Endometrial microvascular endothelial cells (primary cell): ENCODE results near the gene IFITM1. TPM values are rescaled to one million over a fixed set of nuclear protein-coding genes. Genes with fewer than 3 reads are reported as not detected.

Experiments used
- in situ Hi-C: cut with HindIII; loops from 2 replicates; pipeline ENCODE4 v1.10.0; 2017; ENCODE audit warnings: low sequenced_read_pairs, low pct_unique_long_range_greater_than_20kb; ENCODE audit errors: inconsistent ontology term
- total RNA-seq: library from RNA; depleted of rRNA; stranded (reverse); fragments of >200 nt; gene quantifications from one replicate; pipeline ENCODE4 v1.2.3, GENCODE V29; 2015; ENCODE audit errors: inconsistent ontology term

Gene IFITM1
- total RNA-seq, 1 donor from 2014 or later, result 26.2 TPM

DNA sequence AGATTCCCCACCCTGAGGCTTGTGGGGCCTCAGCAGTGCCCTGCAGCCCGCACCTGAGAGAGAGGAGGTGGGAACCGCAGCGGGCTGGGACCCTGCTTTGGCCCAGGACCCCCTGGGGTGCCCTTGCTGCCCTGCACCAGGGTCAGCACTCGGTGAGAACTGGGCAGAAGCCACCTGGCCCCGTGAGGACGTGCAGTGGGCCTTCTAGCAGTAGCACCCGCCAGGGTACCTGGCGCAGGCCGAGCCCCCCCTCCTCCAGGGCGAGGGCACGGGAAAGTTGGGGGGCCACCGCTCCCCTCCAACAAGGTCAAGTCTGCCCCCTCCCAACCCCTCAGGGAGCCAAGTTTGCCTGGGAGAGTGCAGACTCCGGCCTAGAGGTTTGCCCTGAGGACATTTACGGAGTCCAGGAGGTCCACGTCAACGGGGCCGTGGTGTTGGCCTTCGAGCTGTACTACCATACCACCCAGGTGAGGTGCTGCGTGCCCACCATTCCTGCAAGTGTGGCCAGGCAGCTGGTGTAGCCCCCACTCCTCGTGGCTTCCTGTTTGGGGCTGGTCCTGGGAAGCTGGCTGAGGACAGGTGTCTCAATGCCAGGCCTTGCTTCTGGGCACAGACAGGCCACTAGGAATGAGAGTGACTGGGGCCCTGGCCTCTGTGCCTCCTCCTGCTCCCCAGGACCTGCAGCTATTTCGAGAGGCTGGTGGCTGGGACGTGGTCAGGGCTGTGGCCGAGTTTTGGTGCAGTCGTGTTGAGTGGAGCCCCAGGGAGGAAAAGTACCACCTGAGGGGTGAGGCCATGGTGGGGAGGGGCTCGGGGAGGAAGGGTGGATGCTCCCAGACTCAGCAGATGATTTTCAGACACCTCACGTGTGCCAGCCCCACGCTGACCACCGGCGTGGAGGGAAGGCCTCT is 21.4 kb upstream of the IFITM1 start:
- in situ Hi-C loops, result no loop called here

GRCh38 chr11:293271-293851 is 20.5 kb upstream of the IFITM1 start:
- in situ Hi-C loops, result no loop called here

- in situ Hi-C loops, result no loop called here
Measured at GRCh38 chr11:293852-294661, 19.8 kb upstream of the IFITM1 start.

DNA sequence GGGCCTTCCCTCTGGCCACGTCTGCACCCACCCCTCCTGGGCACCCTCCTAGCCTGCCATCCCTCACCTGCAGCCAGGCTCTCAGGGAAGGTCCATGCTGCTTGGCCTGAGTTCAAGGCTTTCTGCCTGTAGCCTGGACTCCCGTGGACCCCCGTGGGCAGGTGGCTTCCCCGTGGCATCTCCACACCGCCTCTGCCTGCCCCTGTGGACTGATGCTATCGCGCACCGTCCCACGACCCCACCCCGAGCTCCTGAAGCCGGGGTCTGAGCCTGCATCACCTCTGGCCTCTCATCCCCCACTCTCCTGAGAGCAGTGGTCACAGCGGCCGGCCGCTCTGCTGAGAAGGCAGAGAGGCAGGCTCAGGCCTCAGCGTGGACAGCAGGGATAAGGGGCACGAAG is 19.1 kb upstream of the IFITM1 start:
- in situ Hi-C loops, result no loop called here

DNA sequence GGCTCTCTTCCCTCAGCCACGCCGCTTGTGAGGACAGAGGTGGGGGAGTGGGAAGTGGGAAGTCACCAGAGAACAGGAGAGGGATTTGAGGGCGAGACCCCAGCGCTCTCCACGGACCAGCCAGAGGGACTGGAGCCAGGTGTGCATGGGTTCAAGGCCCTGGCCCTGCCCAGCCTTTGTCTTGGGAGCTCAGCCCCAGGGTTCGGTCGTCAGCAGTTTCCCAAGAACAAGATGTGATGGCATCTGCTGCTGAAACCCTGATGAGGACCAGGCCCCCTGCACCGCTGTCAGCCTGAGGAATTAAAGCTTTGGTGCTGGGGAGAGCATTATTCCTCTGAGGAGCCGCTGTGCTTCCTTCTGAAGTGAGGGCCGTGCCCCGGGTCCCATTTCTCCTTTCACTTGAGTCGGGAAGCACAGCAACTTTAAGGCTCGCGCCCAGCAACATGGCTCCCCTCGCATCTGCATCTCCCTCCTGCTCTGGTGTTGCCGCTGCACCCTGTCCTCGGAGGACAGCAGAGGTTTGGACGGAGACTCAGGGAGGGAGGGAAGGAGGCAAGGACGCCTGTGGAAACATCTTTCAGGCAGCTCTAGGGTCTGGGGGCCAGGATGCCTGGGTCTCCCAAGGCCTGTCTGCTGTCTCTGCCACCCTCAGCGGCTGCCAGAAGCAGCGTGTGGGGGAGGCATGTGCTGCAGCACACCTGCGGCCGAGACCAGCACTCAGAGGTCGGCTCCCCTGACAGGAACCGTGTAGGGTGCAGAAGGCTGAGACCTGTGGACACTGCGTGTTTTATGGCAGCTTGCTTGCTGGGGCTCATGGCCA is 18.3 kb upstream of the IFITM1 start:
- in situ Hi-C loops, result no loop called here

DNA sequence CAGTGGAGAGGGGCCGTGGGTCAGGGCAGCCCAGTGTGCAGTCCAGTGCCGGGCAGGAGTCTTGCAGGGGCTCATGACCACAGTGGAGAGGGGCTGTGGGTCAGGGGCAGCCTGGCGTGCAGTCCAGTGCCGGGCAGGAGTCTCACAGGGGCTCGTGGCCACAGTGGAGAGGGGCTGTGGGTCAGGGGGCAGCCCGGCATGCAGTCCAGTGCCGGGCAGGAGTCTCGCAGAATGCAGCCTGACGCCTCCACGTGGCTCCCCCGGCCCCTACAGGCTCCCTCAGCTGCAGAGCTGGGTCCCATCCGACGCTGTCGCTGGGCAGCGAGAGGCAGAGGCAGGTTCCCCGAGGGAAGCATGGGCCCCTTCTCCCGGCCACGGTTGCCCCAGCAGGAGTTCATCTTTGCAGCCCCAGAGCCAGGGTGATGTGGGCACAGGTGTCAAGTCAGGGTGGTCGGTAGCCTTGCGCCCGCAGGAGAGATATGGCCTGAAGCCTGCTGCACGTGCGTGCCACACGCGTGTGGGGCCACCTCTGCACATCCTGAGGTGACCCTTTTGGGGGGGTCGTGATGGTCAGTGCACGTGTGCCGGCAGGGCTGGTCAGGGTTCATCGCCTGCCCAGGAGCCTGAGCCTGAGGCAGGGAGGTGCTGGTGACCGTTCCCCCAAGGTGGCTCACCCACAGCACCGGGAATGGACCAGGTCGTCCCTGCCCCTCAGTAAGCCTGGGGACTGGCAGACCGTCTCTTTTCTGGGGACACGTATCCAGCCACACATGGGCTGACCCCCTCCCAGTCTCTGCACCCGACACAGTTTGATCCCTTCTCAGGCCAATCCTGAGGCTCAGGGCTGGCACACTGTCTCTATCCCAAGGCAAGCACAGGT is 17.4 kb upstream of the IFITM1 start:
- in situ Hi-C loops, result no loop called here

DNA sequence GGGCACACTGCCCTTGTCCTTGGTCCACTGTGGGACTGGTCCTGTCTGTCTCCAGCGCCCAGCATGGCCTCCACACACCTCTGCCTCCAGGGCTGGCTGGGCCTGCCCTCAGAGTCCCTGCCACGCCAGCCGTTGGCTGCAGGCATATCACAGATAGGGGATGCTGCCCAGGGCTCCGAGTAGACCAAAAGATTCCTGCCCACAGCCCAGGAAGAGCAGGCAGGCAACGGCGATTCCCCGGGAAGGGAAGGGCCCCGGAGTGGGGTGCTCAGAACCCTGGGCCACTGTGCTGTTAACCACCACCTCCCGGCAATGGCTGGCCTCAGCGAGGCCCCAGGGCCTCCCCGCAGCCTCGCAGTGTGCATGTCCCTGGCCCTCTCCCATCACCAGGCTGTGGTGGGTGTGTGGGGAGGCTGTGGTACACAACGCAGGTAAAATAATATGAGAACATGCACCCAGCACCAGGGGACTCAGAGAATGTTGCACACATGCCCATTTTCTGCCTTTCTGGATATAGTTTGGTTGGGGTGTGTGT is 16.7 kb upstream of the IFITM1 start:
- in situ Hi-C loops, result no loop called here

DNA sequence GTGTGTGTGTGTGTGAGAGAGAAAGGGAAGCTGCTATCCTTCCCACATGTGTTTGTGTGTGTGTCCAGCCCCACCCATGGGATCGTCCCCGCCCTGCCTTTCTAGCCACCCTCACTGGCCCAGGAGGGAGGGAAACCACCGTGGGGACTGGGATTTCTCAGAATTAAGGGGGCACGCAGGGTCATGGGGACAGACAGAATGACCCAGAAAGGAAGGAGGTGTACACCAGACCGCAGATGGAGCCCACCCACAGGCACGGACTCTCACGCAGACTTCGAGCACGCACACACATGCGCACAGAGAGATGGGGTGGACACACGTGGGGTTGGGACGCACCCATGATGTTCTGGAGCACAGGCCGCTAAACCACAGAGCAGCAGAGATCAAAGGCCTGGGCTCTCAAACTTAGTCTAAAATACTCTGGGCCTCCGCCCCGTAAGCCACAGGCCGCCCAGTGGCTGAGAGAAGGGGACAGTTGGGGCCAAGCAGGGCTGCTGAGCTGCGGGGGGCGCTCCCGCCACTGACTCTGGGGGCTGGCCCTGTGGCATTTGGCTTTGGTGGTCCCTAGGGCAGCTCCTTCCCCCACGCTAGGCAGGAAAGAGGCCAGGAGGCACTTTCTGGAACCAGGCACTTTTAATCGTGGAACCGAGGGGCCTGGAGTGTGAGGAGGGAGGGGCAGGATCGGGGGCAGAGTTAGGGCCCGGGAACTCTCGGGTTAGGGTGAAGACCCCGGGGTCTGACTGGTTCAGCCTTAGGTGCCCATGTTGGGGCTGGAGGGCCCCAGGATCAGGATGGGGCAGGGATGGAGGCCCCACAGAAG is 16.0 kb upstream of the IFITM1 start:
- in situ Hi-C loops, result no loop called here

DNA sequence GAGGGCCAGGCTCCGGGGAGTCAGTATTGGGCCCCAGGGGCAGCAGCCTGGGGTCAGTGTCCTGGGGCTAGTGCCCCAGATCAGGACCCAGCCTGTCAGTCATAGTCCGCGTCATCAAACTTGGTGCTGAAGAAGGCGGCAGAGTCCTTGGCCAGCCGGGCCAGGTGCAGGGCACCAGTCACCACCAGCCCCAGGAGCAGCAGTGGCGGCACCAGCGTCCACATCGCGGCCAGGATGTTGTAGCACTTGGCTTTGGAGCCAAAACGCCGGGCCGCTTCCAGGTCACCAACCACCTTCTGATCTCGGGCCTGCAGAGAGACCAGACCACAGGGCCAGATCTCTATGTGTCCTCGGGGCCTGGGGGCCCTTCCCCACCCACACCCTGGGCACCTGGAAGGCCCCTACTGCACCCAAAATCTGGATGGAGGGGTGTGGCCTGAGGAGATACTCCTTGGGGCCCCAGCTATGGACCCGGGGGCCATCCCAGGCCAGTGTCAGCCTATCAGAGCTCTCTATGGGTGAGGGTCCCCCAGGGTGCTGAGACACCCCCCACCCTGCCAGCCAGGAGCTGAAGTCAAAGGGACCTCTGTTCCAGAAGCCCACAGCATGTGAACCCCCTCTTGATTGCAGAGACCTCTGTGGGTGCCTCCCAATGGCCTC is 15.3 kb upstream of the IFITM1 start:
- in situ Hi-C loops, result no loop called here

DNA sequence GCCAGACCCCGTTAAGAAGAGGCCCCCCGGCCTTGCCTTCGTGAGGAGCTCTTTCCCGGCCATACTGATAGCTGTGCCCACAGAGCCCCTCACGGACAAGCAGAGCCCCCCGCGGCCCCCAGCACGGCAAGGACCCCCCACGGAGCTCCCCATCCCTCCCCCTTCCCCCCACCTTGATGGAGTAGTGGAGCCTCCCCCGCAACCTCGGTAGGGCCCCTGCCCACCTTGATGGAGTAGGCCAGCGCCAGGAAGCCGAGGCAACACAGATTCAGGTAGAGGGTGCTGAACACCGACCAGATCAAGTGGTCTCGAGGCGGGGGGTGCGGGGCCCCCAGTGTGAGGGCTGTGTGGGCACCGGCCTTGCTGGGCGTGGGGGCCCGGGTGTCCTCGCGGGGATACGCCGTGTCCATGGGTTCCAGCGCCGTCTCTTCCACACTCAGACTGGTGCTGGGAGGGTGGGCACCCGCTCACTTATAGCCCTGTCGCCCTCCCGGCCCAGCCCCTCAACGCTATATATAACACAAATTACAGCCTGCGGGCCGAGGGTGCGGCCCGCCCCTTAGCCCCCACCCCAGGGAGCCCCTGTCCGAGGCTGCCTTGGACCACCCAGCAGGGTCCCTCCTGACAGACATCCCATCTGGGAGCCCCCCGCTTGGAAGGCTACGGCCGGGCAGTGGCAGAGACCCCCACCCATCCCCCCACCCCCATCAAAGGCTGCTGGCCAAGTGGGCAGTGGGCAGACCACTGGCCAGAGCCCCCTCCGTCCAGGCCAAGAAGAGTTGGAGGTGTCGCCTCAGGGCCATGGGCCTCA is 14.6 kb upstream of the IFITM1 start, which contains the start of gene IFITM5:
TSS of gene IFITM5 (minus strand) at position 446 of the 811 bp plus-strand sequence. CDS start at position 410, 36 bp downstream.
- in situ Hi-C loops, result no loop called here

GRCh38 chr11:299951-300735 is 13.7 kb upstream of the IFITM1 start:
- in situ Hi-C loops, result no loop called here

DNA sequence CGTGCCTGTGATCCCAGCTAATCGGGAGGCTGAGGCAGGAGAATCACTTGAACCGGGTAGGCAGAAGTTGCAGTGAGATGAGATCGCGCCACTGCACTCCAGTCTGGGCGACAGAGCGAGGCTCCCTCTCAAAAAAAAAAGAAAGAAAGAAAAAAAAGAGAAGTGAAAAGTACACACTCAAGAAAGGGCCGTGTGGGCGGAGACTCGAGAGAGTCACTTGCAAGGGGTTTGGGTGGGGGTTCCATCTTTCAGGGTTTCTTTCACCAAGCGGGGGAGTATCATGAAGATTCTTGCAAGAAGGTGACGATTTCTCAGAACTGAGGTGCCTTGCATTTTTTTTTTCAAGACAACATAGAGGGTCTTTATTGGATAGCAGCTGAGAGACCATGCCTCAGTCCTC is 10.5 kb upstream of the IFITM1 start:
- in situ Hi-C loops, result no loop called here

DNA sequence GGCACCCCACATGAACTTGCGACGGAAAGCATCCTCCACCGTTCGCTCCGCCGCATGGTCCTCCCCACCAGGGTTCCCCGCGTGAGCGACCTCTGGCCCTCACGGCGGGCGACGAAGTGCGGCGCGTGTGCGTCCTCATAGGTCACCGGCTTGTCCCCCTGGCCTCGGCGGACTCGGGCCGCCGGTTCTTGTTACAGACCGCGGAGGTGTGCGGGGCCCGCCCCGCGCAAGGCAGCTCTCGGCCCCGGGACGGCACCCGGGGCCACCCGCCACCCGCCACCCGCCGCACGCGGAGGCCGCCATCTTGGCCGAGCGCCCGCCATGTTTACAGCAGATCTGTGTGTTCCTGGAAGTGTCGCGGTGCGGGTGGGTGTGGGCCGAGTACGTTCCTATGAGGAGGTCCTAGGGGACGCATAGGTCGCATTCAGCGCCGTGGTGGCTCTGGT is 9.8 kb upstream of the IFITM1 start:
- in situ Hi-C loops, result no loop called here

GRCh38 chr11:304915-305843 is 8.7 kb upstream of the IFITM1 start:
- in situ Hi-C loops, result no loop called here
